Fibroblast of villous mesenchyme (primary cell): ENCODE results near the gene ILK. TPM values are rescaled to one million over a fixed set of nuclear protein-coding genes. Genes with fewer than 3 reads are reported as not detected.

ENCODE experiments used
- DNase-seq: peaks from one replicate; pipeline ENCODE4 v3.0.0-alpha.2; 2010; ENCODE audit warnings: low read depth
- H3K4me3 ChIP-seq: 2 replicates; pipeline ENCODE4 v1.5.1; 2011; ENCODE audit warnings: low read depth, mild to moderate bottlenecking, low read length
- CTCF ChIP-seq: IDR thresholded peaks from 2 replicates; pipeline ENCODE4 v1.5.1; 2012; ENCODE audit warnings: low read depth, mild to moderate bottlenecking, low read length; ENCODE audit not compliant: insufficient read depth
- total RNA-seq: library from RNA; depleted of rRNA; stranded (reverse); fragments of >200 nt; gene quantifications from 2 replicates; pipeline ENCODE4 v1.2.3, GENCODE V29; 2012

ILK gene
- total RNA-seq, 1 donor: 323 TPM

- no peak for TF ChIP-seq CTCF
- H3K4me3 ChIP-seq: no peak overlapping the region
- DNase-seq: no peak
These were observed 19.0 kb upstream of the ILK start for GRCh38 chr11:6584528-6584927.

GRCh38 chr11:6586434-6587359, 16.9 kb upstream of the ILK start:
- TF ChIP-seq CTCF: no peak
- H3K4me3 ChIP-seq: no peak overlapping the region
- DNase-seq: no peak

- DNase-seq: no peak
- H3K4me3 ChIP-seq: no peak overlapping the region
- TF ChIP-seq CTCF: no peak
These were observed 16.1 kb upstream of the ILK start for GRCh38 chr11:6587360-6587953.

GRCh38 chr11:6588018-6588417, 15.6 kb upstream of the ILK start:
- no peak for TF ChIP-seq CTCF
- no peak overlapping the region for H3K4me3 ChIP-seq
- DNase-seq: no peak

GRCh38 chr11:6594142-6594768, 9.3 kb upstream of the ILK start:
- TF ChIP-seq CTCF: no peak
- no peak overlapping the region for H3K4me3 ChIP-seq
- no peak for DNase-seq

- no peak overlapping the region for H3K4me3 ChIP-seq
- TF ChIP-seq CTCF: no peak
- no peak for DNase-seq
These were observed 7.2 kb upstream of the ILK start for GRCh38 chr11:6596239-6596877.
